Liver (tissue), 9 donors: ENCODE measurements around the gene NDUFA11. TPM values are rescaled to one million over a fixed set of nuclear protein-coding genes. Genes with fewer than 3 reads are reported as not detected.

ENCODE experiments used
- DNase-seq: peaks from one replicate; pipeline ENCODE4 v3.0.0-alpha.2; 2017; ENCODE audit warnings: low spot score
- H3K27ac ChIP-seq, 2 donors: one replicate each; pipeline ENCODE4 v1.7.0; 2013; ENCODE audit warnings: inconsistent platforms in 2 of 2, low read length in 2 of 2, control low read depth in 1 of 2, low read depth in 1 of 2, mild to moderate bottlenecking in 1 of 2
- H3K27me3 ChIP-seq, 4 donors: one replicate each; pipeline versions ENCODE4 v1.6.1 to v1.7.0; 2013; ENCODE audit warnings: low read length in 3 of 4, inconsistent platforms in 1 of 4, mild to moderate bottlenecking in 1 of 4, moderate library complexity in 1 of 4; ENCODE audit not compliant: control insufficient read depth in 4 of 4, insufficient read depth in 4 of 4
- H3K36me3 ChIP-seq, 4 donors: one replicate each; pipeline versions ENCODE4 v1.6.1 to v1.7.0; 2013; ENCODE audit warnings: low read length in 3 of 4, mild to moderate bottlenecking in 3 of 4, low read depth in 1 of 4, moderate library complexity in 1 of 4; ENCODE audit not compliant: control insufficient read depth in 4 of 4, insufficient read depth in 3 of 4
- H3K4me1 ChIP-seq, 4 donors: one replicate each; pipeline versions ENCODE4 v1.6.1 to v1.7.0; 2013; ENCODE audit warnings: low read length in 3 of 4, mild to moderate bottlenecking in 3 of 4, moderate library complexity in 1 of 4; ENCODE audit not compliant: control insufficient read depth in 4 of 4, insufficient read depth in 4 of 4
- H3K4me3 ChIP-seq, 3 donors: one replicate each; pipeline versions ENCODE4 v1.6.1 to v1.7.0; 2013; ENCODE audit warnings: low read length in 3 of 3, control low read depth in 1 of 3, low read depth in 1 of 3, mild to moderate bottlenecking in 1 of 3
- H3K9ac ChIP-seq, 2 donors: one replicate each; pipeline ENCODE4 v1.7.0; 2013; ENCODE audit warnings: low read length in 2 of 2, mild to moderate bottlenecking in 2 of 2, moderate library complexity in 2 of 2, control low read depth in 1 of 2, low read depth in 1 of 2
- H3K9me3 ChIP-seq, 4 donors: one replicate each; pipeline versions ENCODE4 v1.6.1 to v1.7.0; 2013; ENCODE audit warnings: low read length in 3 of 4; ENCODE audit not compliant: control insufficient read depth in 4 of 4
- CTCF ChIP-seq: fragments of 150-350 bp; IDR thresholded peaks from 2 replicates; pipeline ENCODE4 v1.5.1; 2017; ENCODE audit warnings: improper control_type of control experiment, low read depth, low read length; ENCODE audit not compliant: missing input control
- EGR1 ChIP-seq, 2 donors: IDR thresholded peaks; 2 replicates each; pipeline ENCODE4 v1.6.1; 2016 to 2018; ENCODE audit warnings: antibody characterized with exemption in 2 of 2, low read depth in 2 of 2
- FOXA1 ChIP-seq: IDR thresholded peaks from 2 replicates; pipeline ENCODE4 v1.6.1; 2016; ENCODE audit warnings: antibody characterized with exemption
- FOXA2 ChIP-seq: IDR thresholded peaks from 2 replicates; pipeline ENCODE4 v1.6.1; 2016; ENCODE audit warnings: antibody characterized with exemption
- GABPA ChIP-seq, 2 donors: IDR thresholded peaks in 1 of 2; conservative IDR thresholded peaks in 1 of 2; 2 replicates each; pipeline ENCODE4 v1.6.1; 2016; ENCODE audit warnings: antibody characterized with exemption in 2 of 2, mild to moderate bottlenecking in 1 of 2, moderate library complexity in 1 of 2
- HNF4A ChIP-seq, 2 donors: conservative IDR thresholded peaks; 2 replicates each; pipeline ENCODE4 v1.6.1; 2016; ENCODE audit warnings: antibody characterized with exemption in 2 of 2, mild to moderate bottlenecking in 2 of 2
- HNF4G ChIP-seq: IDR thresholded peaks from 2 replicates; pipeline ENCODE4 v1.6.1; 2016; ENCODE audit warnings: antibody characterized with exemption
- JUND ChIP-seq, 2 donors: IDR thresholded peaks; 2 replicates each; pipeline ENCODE4 v1.6.1; 2016; ENCODE audit warnings: antibody characterized with exemption in 2 of 2
- NR2F2 ChIP-seq: IDR thresholded peaks from 2 replicates; pipeline ENCODE4 v1.6.1; 2016; ENCODE audit warnings: antibody characterized with exemption
- RAD21 ChIP-seq, 2 donors: IDR thresholded peaks; 2 replicates each; pipeline ENCODE4 v1.6.1; 2016; ENCODE audit warnings: antibody characterized with exemption in 2 of 2, mild to moderate bottlenecking in 2 of 2
- RXRA ChIP-seq, 2 donors: IDR thresholded peaks; 2 replicates each; pipeline ENCODE4 v1.6.1; 2017 to 2018; ENCODE audit warnings: antibody characterized with exemption in 2 of 2, mild to moderate bottlenecking in 1 of 2
- SP1 ChIP-seq: IDR thresholded peaks from 2 replicates; pipeline ENCODE4 v1.6.1; 2018; ENCODE audit warnings: antibody characterized with exemption, mild to moderate bottlenecking
- TAF1 ChIP-seq: conservative IDR thresholded peaks from 2 replicates; pipeline ENCODE4 v1.6.1; 2016; ENCODE audit warnings: antibody characterized with exemption, mild to moderate bottlenecking
- YY1 ChIP-seq: IDR thresholded peaks from 2 replicates; pipeline ENCODE4 v1.6.1; 2016; ENCODE audit warnings: antibody characterized with exemption, mild to moderate bottlenecking
- WGBS: extraction: QIAGEN DNeasy Blood & Tissue Kit; methylation state at CpG from one replicate; pipeline ENCODE4 v1.1.7; 2013; 5-methylcytosine and 5-hydroxymethylcytosine counted together
- polyA plus RNA-seq, 2 donors: library from polyadenylated mRNA; stranded (reverse) in 1 of 2; unstranded in 1 of 2; fragments of 200-250 nt in 1 of 2; fragments of >200 nt in 1 of 2; fragmentation: Nextera tagmentation in 1 of 2; extraction: Ambion mirVana in 1 of 2; gene quantifications; one replicate each; pipeline versions ENCODE4 v1.2.1 to v1.2.3, GENCODE V29; 2013 to 2015
- total RNA-seq, 2 donors: library from RNA; depleted of rRNA; stranded (reverse); fragments of >200 nt; gene quantifications; one replicate each; pipeline ENCODE4 v1.2.3, GENCODE V29; 2014
- TF ChIP-seq, protein P1 (sequence below): IDR thresholded peaks from 2 replicates; pipeline ENCODE4 v1.6.1; 2016; ENCODE audit warnings: antibody characterized with exemption, mild to moderate bottlenecking
- TF ChIP-seq, protein P2 (sequence below): IDR thresholded peaks from 2 replicates; pipeline ENCODE4 v1.6.1; 2016; ENCODE audit warnings: antibody characterized with exemption
- TF ChIP-seq, protein P3 (sequence below): IDR thresholded peaks from 2 replicates; pipeline ENCODE4 v1.6.1; 2016; ENCODE audit warnings: antibody characterized with exemption
- TF ChIP-seq, protein P4 (sequence below): IDR thresholded peaks from 2 replicates; pipeline ENCODE4 v1.6.1; 2016; ENCODE audit warnings: antibody characterized with exemption
- donor health status: healthy.
- donor health status: healthy.
- donor health status: healthy.
- donor health status: healthy.
- donor health status: healthy.

Gene NDUFA11
- total and polyA plus RNA-seq, 4 donors, result 127 to 394 (median 226) TPM

- TF ChIP-seq, protein P1, sequence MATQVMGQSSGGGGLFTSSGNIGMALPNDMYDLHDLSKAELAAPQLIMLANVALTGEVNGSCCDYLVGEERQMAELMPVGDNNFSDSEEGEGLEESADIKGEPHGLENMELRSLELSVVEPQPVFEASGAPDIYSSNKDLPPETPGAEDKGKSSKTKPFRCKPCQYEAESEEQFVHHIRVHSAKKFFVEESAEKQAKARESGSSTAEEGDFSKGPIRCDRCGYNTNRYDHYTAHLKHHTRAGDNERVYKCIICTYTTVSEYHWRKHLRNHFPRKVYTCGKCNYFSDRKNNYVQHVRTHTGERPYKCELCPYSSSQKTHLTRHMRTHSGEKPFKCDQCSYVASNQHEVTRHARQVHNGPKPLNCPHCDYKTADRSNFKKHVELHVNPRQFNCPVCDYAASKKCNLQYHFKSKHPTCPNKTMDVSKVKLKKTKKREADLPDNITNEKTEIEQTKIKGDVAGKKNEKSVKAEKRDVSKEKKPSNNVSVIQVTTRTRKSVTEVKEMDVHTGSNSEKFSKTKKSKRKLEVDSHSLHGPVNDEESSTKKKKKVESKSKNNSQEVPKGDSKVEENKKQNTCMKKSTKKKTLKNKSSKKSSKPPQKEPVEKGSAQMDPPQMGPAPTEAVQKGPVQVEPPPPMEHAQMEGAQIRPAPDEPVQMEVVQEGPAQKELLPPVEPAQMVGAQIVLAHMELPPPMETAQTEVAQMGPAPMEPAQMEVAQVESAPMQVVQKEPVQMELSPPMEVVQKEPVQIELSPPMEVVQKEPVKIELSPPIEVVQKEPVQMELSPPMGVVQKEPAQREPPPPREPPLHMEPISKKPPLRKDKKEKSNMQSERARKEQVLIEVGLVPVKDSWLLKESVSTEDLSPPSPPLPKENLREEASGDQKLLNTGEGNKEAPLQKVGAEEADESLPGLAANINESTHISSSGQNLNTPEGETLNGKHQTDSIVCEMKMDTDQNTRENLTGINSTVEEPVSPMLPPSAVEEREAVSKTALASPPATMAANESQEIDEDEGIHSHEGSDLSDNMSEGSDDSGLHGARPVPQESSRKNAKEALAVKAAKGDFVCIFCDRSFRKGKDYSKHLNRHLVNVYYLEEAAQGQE, result no peak
- TF ChIP-seq SP1, result no peak
These were observed 15.0 kb upstream of the NDUFA11 start (continued) for GRCh38 chr19:5918463-5919079.

GRCh38 chr19:5917431-5918107 is 14.0 kb upstream of the NDUFA11 start:
- Histone ChIP-seq H3K36me3 (peaks cover 15 to 58% (median 16%) of the 10 kb centered on the region in 4 donors), H3K9ac (no peak overlapping the region), H3K27me3 (no peaks in the 10 kb centered on the region), H3K27ac (no peak overlapping the region), H3K4me3 (no peak overlapping the region), H3K4me1 (peaks cover 5 to 12% (median 6%) of the 10 kb centered on the region in 4 donors), H3K9me3 (no peaks in the 10 kb centered on the region)
- 96% methylated on average over 36 of the region's 36 CpGs for WGBS
- no peak for DNase-seq
- TF ChIP-seq TAF1 (no peak), HNF4G (no peak), NR2F2 (no peak), SP1 (no peak), FOXA2 (no peak), RXRA (IDR thresholded peaks at IDR 0.05) (no peak), RAD21 (IDR thresholded peaks at IDR 0.05) (no peak), EGR1 (IDR thresholded peaks at IDR 0.05; ENCODE audit: low read depth in 2 of 2) (no peak), YY1 (no peak), HNF4A (conservative IDR thresholded peaks at IDR 0.05) (no peak), CTCF (no peak), FOXA1 (no peak), JUND (IDR thresholded peaks at IDR 0.05) (no peak), GABPA (IDR thresholded peaks at IDR 0.05 in 1 of 2, conservative IDR thresholded peaks at IDR 0.05 in 1 of 2) (no peak)
- TF ChIP-seq, protein P2, sequence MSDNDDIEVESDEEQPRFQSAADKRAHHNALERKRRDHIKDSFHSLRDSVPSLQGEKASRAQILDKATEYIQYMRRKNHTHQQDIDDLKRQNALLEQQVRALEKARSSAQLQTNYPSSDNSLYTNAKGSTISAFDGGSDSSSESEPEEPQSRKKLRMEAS, result no peak
- TF ChIP-seq, protein P3, sequence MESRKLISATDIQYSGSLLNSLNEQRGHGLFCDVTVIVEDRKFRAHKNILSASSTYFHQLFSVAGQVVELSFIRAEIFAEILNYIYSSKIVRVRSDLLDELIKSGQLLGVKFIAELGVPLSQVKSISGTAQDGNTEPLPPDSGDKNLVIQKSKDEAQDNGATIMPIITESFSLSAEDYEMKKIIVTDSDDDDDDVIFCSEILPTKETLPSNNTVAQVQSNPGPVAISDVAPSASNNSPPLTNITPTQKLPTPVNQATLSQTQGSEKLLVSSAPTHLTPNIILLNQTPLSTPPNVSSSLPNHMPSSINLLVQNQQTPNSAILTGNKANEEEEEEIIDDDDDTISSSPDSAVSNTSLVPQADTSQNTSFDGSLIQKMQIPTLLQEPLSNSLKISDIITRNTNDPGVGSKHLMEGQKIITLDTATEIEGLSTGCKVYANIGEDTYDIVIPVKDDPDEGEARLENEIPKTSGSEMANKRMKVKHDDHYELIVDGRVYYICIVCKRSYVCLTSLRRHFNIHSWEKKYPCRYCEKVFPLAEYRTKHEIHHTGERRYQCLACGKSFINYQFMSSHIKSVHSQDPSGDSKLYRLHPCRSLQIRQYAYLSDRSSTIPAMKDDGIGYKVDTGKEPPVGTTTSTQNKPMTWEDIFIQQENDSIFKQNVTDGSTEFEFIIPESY, result no peak
- TF ChIP-seq, protein P1, result no peak
- TF ChIP-seq, protein P4, sequence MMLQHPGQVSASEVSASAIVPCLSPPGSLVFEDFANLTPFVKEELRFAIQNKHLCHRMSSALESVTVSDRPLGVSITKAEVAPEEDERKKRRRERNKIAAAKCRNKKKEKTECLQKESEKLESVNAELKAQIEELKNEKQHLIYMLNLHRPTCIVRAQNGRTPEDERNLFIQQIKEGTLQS, result no peak
